SU-DHL-6 (cell line): ENCODE measurements around the gene DDB1.

Experiments
- H2AFZ ChIP-seq: fragments of 200-600 bp; sonication (generic); 2 replicates; pipeline ENCODE4 v1.6.1; 2014; ENCODE audit warnings: low read depth, mild to moderate bottlenecking, moderate library complexity, mixed read lengths, antibody characterized with exemption, low read length; ENCODE audit not compliant: severe bottlenecking
- H3F3A ChIP-seq: fragments of 200-600 bp; shearing (Covaris generic); 2 replicates; pipeline ENCODE4 v1.6.0; 2016; ENCODE audit warnings: antibody characterized with exemption, mild to moderate bottlenecking; ENCODE audit not compliant: insufficient read depth
- H3K27ac ChIP-seq: fragments of 200-600 bp; sonication (generic); 2 replicates; pipeline ENCODE4 v1.5.1; 2016; ENCODE audit warnings: low read depth, mild to moderate bottlenecking, low read length, moderate library complexity, mixed read lengths
- H3K27me3 ChIP-seq: fragments of 200-600 bp; sonication (generic), shearing (Covaris generic); 2 replicates; pipeline ENCODE4 v1.6.0; 2014; ENCODE audit warnings: mild to moderate bottlenecking, low read length
- H3K36me3 ChIP-seq: fragments of 200-600 bp; sonication (generic); 2 replicates; pipeline ENCODE4 v1.6.1; 2014; ENCODE audit warnings: mild to moderate bottlenecking, low read length, mixed read lengths
- H3K4me2 ChIP-seq: fragments of 300-600, 200-600 bp; shearing (Covaris generic), sonication (generic); 2 replicates; pipeline ENCODE4 v1.6.0; 2014; ENCODE audit warnings: low read length, low read depth, mild to moderate bottlenecking; ENCODE audit not compliant: poor library complexity, severe bottlenecking
- H3K4me3 ChIP-seq: fragments of 200-600 bp; sonication (generic); 2 replicates; pipeline ENCODE4 v1.5.1; 2014; ENCODE audit warnings: antibody characterized with exemption, low read length, mild to moderate bottlenecking, mixed read lengths; ENCODE audit not compliant: insufficient read depth, poor library complexity, severe bottlenecking
- H3K79me2 ChIP-seq: fragments of 200-600 bp; sonication (generic); 2 replicates; pipeline ENCODE4 v1.6.1; 2014; ENCODE audit warnings: mild to moderate bottlenecking, low read length, moderate library complexity; ENCODE audit not compliant: insufficient read depth
- H3K9ac ChIP-seq: fragments of 200-600 bp; sonication (generic); 2 replicates; pipeline ENCODE4 v1.7.0; 2014; ENCODE audit warnings: mild to moderate bottlenecking, low read length
- H3K9me2 ChIP-seq: fragments of 200-600 bp; sonication (generic); replicated peaks from 2 replicates; pipeline ENCODE4 v1.6.1; 2014; ENCODE audit warnings: low read length; ENCODE audit not compliant: insufficient read depth
- H3K9me3 ChIP-seq: fragments of 200-600 bp; sonication (generic); 2 replicates; pipeline ENCODE4 v1.6.1; 2014; ENCODE audit warnings: low read length, mixed read lengths; ENCODE audit not compliant: insufficient read depth
- H4K20me1 ChIP-seq: fragments of 200-600 bp; sonication (generic); 2 replicates; pipeline ENCODE4 v1.6.1; 2014; ENCODE audit warnings: low read depth, mild to moderate bottlenecking, antibody characterized with exemption, low read length, moderate library complexity, mixed read lengths
- EZH2phosphoT487 ChIP-seq: fragments of 200-600 bp; sonication (generic), shearing (Covaris generic); conservative IDR thresholded peaks from 2 replicates; pipeline ENCODE4 v1.6.1; 2018; ENCODE audit warnings: mild to moderate bottlenecking, antibody characterized with exemption, low read length, moderate library complexity, mixed read lengths
- TF ChIP-seq, protein P1 (sequence below): fragments of 200-600 bp; sonication (generic); IDR thresholded peaks from one replicate; pipeline ENCODE4 v1.5.1; 2017; ENCODE audit warnings: antibody characterized with exemption, mild to moderate bottlenecking, low read length, moderate library complexity; ENCODE audit not compliant: insufficient read depth, poor library complexity, severe bottlenecking

The DDB1 gene

DNA sequence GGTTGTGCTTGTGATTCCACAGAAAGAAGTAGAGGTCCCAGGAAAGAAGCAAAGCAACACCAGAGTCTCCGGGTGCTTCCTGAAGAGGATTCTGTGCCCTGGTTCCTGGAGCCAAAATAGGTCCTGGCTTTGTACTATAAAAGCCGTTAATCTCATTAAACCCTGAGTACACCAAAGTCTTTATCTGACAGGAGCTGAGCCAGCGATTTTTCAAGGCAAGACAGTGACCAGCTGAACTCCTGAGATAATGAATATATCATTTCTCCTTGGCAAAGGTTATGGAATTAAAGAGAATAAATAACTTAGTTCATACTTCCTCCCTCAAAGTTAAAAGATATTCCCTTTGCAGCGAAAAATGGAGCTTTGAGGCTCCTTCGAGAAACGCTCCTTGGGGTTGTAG lies 34.5 kb upstream of the DDB1 start:
- H3K36me3 ChIP-seq = peaks cover 40% of the 10 kb centered on the region
- no peak overlapping the region for H3K27ac ChIP-seq
- TF ChIP-seq EZH2phosphoT487 = no peak
- TF ChIP-seq, protein P1, sequence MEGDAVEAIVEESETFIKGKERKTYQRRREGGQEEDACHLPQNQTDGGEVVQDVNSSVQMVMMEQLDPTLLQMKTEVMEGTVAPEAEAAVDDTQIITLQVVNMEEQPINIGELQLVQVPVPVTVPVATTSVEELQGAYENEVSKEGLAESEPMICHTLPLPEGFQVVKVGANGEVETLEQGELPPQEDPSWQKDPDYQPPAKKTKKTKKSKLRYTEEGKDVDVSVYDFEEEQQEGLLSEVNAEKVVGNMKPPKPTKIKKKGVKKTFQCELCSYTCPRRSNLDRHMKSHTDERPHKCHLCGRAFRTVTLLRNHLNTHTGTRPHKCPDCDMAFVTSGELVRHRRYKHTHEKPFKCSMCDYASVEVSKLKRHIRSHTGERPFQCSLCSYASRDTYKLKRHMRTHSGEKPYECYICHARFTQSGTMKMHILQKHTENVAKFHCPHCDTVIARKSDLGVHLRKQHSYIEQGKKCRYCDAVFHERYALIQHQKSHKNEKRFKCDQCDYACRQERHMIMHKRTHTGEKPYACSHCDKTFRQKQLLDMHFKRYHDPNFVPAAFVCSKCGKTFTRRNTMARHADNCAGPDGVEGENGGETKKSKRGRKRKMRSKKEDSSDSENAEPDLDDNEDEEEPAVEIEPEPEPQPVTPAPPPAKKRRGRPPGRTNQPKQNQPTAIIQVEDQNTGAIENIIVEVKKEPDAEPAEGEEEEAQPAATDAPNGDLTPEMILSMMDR = no peak

DNA sequence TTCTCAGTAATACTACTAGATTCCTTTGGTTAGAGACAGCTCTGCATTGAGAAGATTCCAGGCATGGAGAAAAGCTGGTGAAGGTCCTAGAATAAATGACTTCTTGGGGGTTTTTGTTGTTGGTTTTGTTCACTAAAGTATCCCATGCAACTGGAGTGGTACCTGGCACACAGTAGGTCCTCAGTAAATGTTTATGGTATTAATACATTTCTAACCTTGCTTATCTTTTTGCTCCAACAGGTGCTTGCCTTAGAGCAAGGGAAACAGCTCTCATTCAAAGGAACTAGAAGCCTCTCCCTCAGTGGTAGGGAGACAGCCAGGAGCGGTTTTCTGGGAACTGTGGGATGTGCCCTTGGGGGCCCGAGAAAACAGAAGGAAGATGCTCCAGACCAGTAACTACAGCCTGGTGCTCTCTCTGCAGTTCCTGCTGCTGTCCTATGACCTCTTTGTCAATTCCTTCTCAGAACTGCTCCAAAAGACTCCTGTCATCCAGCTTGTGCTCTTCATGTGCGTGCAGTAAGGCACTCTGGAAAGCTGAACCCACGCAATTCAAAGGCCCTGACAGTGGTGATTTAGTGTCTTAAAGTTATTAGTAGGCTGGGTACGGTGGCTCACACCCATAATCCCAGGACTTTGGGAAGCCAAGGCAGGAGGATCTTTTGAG lies 31.2 kb upstream of the DDB1 start:
- Histone ChIP-seq H2AFZ (no peak overlapping the region), H3K4me3 (no peak overlapping the region), H4K20me1 (no peaks in the 10 kb centered on the region), H3K9me3 (no peaks in the 10 kb centered on the region), H3K27ac (no peak overlapping the region; the same call in 1 of the 2 replicates), H3F3A (peaks cover 17% of the 10 kb centered on the region), H3K9ac (0 out of 2 replicates have a peak overlapping the region, but pooled peaks have one; percentile 87), H3K36me3 (peaks cover 25% of the 10 kb centered on the region), H3K4me2 (peak overlapping the region; percentile 82), H3K9me2 (no peaks in the 10 kb centered on the region), H3K27me3 (no peaks in the 10 kb centered on the region), H3K79me2 (peaks cover 56% of the 10 kb centered on the region)
- TF ChIP-seq, protein P1 = no peak
- TF ChIP-seq EZH2phosphoT487 = no peak

More for the DNA sequence above, 34.5 kb upstream of the DDB1 start:
- Histone ChIP-seq H3K9me2 (no peaks in the 10 kb centered on the region), H3F3A (peaks cover 4% of the 10 kb centered on the region; the same call in 1 of the 2 replicates), H3K27me3 (no peaks in the 10 kb centered on the region), H3K79me2 (peaks cover 28% of the 10 kb centered on the region), H4K20me1 (no peaks in the 10 kb centered on the region), H3K4me3 (no peak overlapping the region), H3K9me3 (peaks cover 7% of the 10 kb centered on the region; the same call in 1 of the 2 replicates), H3K4me2 (no peak overlapping the region), H3K9ac (no peak overlapping the region), H2AFZ (no peak overlapping the region)

- Histone ChIP-seq H3K36me3 (peaks cover 16% of the 10 kb centered on the region), H4K20me1 (no peaks in the 10 kb centered on the region), H3K9ac (peak overlapping the region; percentile 87), H3K79me2 (peaks cover 59% of the 10 kb centered on the region), H3K9me2 (no peaks in the 10 kb centered on the region), H3F3A (peaks cover 34% of the 10 kb centered on the region), H3K4me3 (peak overlapping the region; percentile 78), H3K27me3 (no peaks in the 10 kb centered on the region), H2AFZ (no peak overlapping the region), H3K9me3 (no peaks in the 10 kb centered on the region), H3K27ac (peak overlapping the region; percentile 99), H3K4me2 (peak overlapping the region; percentile 82)
- TF ChIP-seq EZH2phosphoT487 = no peak
- TF ChIP-seq, protein P1 = no peak
Measured at GRCh38 chr11:61362542-61362875, 29.6 kb upstream of the DDB1 start.
